Measurements from ENCODE around the gene GAL3ST3. TPM values are rescaled to one million over a fixed set of nuclear protein-coding genes. Genes with fewer than 3 reads are reported as not detected.

The GAL3ST3 gene
- total and polyA plus RNA-seq, 2 experiments from 2014 or later, result 15.6 to 63.4 TPM

- Histone ChIP-seq H3K4me2 (no peak overlapping the region), H3K79me2 (replicated peaks; ENCODE audit: insufficient read depth) (no peaks in the 10 kb centered on the region), H3K27me3 (ENCODE audit: insufficient read depth) (peaks cover 9% of the 10 kb centered on the region; the same call in 1 of the 2 replicates), H3K36me3 (ENCODE audit: insufficient read depth) (no peaks in the 10 kb centered on the region), H3F3A (replicated peaks; ENCODE audit: low read depth) (no peaks in the 10 kb centered on the region), H3K9me2 (ENCODE audit: insufficient read depth) (no peaks in the 10 kb centered on the region), H4K20me1 (replicated peaks; ENCODE audit: insufficient read depth) (no peaks in the 10 kb centered on the region), H2AFZ (no peak overlapping the region), H3K4me1 (ENCODE audit: insufficient read depth) (no peaks in the 10 kb centered on the region), H3K4me3 (no peak overlapping the region), H3K27ac (ENCODE audit: low read depth) (no peak overlapping the region)
- H3K4me1 Mint-ChIP-seq, result no peaks in the 10 kb centered on the region
- no peaks in the 10 kb centered on the region for H3K9me3 Mint-ChIP-seq
- DNase-seq (ENCODE audit: low spot score), result no peak
- no peak overlapping the region for H3K4me3 Mint-ChIP-seq
- no peak for ATAC-seq
- H3K27ac Mint-ChIP-seq, result no peak overlapping the region
- no peaks in the 10 kb centered on the region for H3K36me3 Mint-ChIP-seq (ENCODE audit: low read depth)
- TF ChIP-seq REST (IDR thresholded peaks at IDR 0.05; ENCODE audit: unreplicated experiment), result no peak
- TF ChIP-seq CTCF (conservative IDR thresholded peaks at IDR 0.05; ENCODE audit: low read depth in 2 of 2), result no peak
- TF ChIP-seq POLR2AphosphoS5 (IDR thresholded peaks at IDR 0.05; ENCODE audit: low read depth), result no peak
- peaks cover 13% of the 10 kb centered on the region for H3K27me3 Mint-ChIP-seq (ENCODE audit: insufficient read depth, low read depth, poor library complexity)
These were observed 31.6 kb downstream of the GAL3ST3 start for GRCh38 chr11:66017321-66017720.

GRCh38 chr11:66016793-66017177 is 32.2 kb downstream of the GAL3ST3 start:
- H3K36me3 ChIP-seq (ENCODE audit: insufficient read depth), result no peaks in the 10 kb centered on the region
- no peak overlapping the region for H2AFZ ChIP-seq
- H3K27ac Mint-ChIP-seq, result no peak overlapping the region
- no peaks in the 10 kb centered on the region for H3K9me2 ChIP-seq (ENCODE audit: insufficient read depth)
- H3K4me1 Mint-ChIP-seq, result no peaks in the 10 kb centered on the region
- peaks cover 11% of the 10 kb centered on the region for H3K27me3 Mint-ChIP-seq (ENCODE audit: insufficient read depth, low read depth, poor library complexity)
- ATAC-seq, result no peak
- no peaks in the 10 kb centered on the region for H3F3A ChIP-seq (replicated peaks; ENCODE audit: low read depth)
- H4K20me1 ChIP-seq (replicated peaks; ENCODE audit: insufficient read depth), result no peaks in the 10 kb centered on the region
- no peak for DNase-seq (ENCODE audit: low spot score)
- H3K9me3 Mint-ChIP-seq, result no peaks in the 10 kb centered on the region
- H3K4me3 ChIP-seq, result no peak overlapping the region
- H3K4me1 ChIP-seq (ENCODE audit: insufficient read depth), result no peaks in the 10 kb centered on the region
- no peaks in the 10 kb centered on the region for H3K79me2 ChIP-seq (replicated peaks; ENCODE audit: insufficient read depth)
- no peak overlapping the region for H3K27ac ChIP-seq (ENCODE audit: low read depth)
- no peak overlapping the region for H3K4me2 ChIP-seq
- no peak overlapping the region for H3K4me3 Mint-ChIP-seq
- H3K36me3 Mint-ChIP-seq (ENCODE audit: low read depth), result no peaks in the 10 kb centered on the region
- H3K27me3 ChIP-seq (ENCODE audit: insufficient read depth), result peaks cover 12% of the 10 kb centered on the region
- TF ChIP-seq EZH2 (IDR thresholded peaks at IDR 0.05; ENCODE audit: low read depth, unreplicated experiment) (no peak), ETS1 (IDR thresholded peaks at IDR 0.05) (no peak), REST (IDR thresholded peaks at IDR 0.05; ENCODE audit: unreplicated experiment) (no peak), CTCF (conservative IDR thresholded peaks at IDR 0.05; ENCODE audit: low read depth in 2 of 2) (no peak), JUNB (IDR thresholded peaks at IDR 0.05; ENCODE audit: unreplicated experiment) (no peak), STAT1 (IDR thresholded peaks at IDR 0.05; ENCODE audit: unreplicated experiment) (no peak), EZH2phosphoT487 (IDR thresholded peaks at IDR 0.05; ENCODE audit: unreplicated experiment) (no peak), ZNF331 (CRISPR knock-in tag; IDR thresholded peaks at IDR 0.05; ENCODE audit: low read depth) (no peak)
